Brain microvascular endothelial cell (primary cell): ENCODE results near the gene RELB.

Experiments used
- DNase-seq: peaks from one replicate; pipeline ENCODE4 v3.0.0-alpha.2; 2020
- H3K27ac ChIP-seq: fragments of 250-450 bp; sonication (Bioruptor Pico); 2 replicates; pipeline ENCODE4 v1.5.1; 2020; ENCODE audit warnings: mild to moderate bottlenecking, moderate library complexity
- H3K27me3 ChIP-seq: fragments of 250-450 bp; sonication (Bioruptor Pico); replicated peaks from 2 replicates; pipeline ENCODE4 v1.5.1; 2020; ENCODE audit warnings: mild to moderate bottlenecking
- H3K36me3 ChIP-seq: fragments of 250-450 bp; sonication (Bioruptor Pico); replicated peaks from 2 replicates; pipeline ENCODE4 v1.5.1; 2020; ENCODE audit warnings: mild to moderate bottlenecking
- H3K4me3 ChIP-seq: 2 replicates; pipeline ENCODE4 v1.5.1; 2011; ENCODE audit warnings: low read depth, mild to moderate bottlenecking, control low read depth, low read length, moderate library complexity
- CTCF ChIP-seq: IDR thresholded peaks from 2 replicates; pipeline ENCODE4 v1.5.1; 2011; ENCODE audit warnings: low read depth, mild to moderate bottlenecking, moderate library complexity, low read length, control low read depth, inconsistent platforms; ENCODE audit errors: missing control alignments
- in situ Hi-C: cut with HindIII; loops from 2 replicates; pipeline ENCODE4 v1.10.0; 2017; ENCODE audit warnings: low sequenced_read_pairs, low pct_ligation_motif_present

Gene RELB

GRCh38 chr19:45076029-45076850 lies 75.0 kb downstream of the RELB start, which contains the start of gene ZNF296:
Gene ZNF296, minus strand, starts transcription at chr19:45076478. Its CDS starts 105 bp downstream, at chr19:45076373.
- DNase-seq = no peak
- Histone ChIP-seq H3K36me3 (peaks cover 4% of the 10 kb centered on the region), H3K27me3 (no peaks in the 10 kb centered on the region), H3K27ac (no peak within 1 kb of the TSS), H3K4me3 (peak within 1 kb of the TSS; percentile 51)
- in situ Hi-C loops = no loop called here
- no peak for TF ChIP-seq CTCF

- Histone ChIP-seq H3K4me3 (no peak overlapping the region), H3K27me3 (no peaks in the 10 kb centered on the region), H3K27ac (no peak overlapping the region), H3K36me3 (peaks cover 6% of the 10 kb centered on the region)
- in situ Hi-C loops = no loop called here
- DNase-seq = no peak
- no peak for TF ChIP-seq CTCF
Observed at GRCh38 chr19:45076851-45077730, 75.8 kb downstream of the RELB start.

- Histone ChIP-seq H3K36me3 (peaks cover 9% of the 10 kb centered on the region), H3K27me3 (no peaks in the 10 kb centered on the region), H3K4me3 (peak overlapping the region; percentile 98), H3K27ac (no peak overlapping the region)
- in situ Hi-C loops = no loop called here
- DNase-seq = no peak
- no peak for TF ChIP-seq CTCF
Observed at GRCh38 chr19:45078390-45079062, 77.3 kb downstream of the RELB start.

GRCh38 chr19:45079063-45079910 lies 78.0 kb downstream of the RELB start, which contains the start of gene GEMIN7:
Gene GEMIN7, plus strand, starts transcription at chr19:45079260. Its CDS starts 10,855 bp downstream, at chr19:45090115.
- H3K27me3 ChIP-seq = no peaks in the 10 kb centered on the region
- no peak for TF ChIP-seq CTCF
- peak; percentile 59 for DNase-seq
- peaks cover 9% of the 10 kb centered on the region for H3K36me3 ChIP-seq
- peak within 1 kb of the TSS; percentile 44 for H3K27ac ChIP-seq
- in situ Hi-C loops = no loop called here
- peak within 1 kb of the TSS; percentile 98 for H3K4me3 ChIP-seq

- Histone ChIP-seq H3K27me3 (no peaks in the 10 kb centered on the region), H3K27ac (no peak overlapping the region), H3K36me3 (peaks cover 12% of the 10 kb centered on the region), H3K4me3 (peak overlapping the region; percentile 98)
- in situ Hi-C loops = no loop called here
- no peak for DNase-seq
- no peak for TF ChIP-seq CTCF
Observed at GRCh38 chr19:45079911-45080370, 78.7 kb downstream of the RELB start.
